ENCODE data around the gene FTHL17. TPM values are rescaled to one million over a fixed set of nuclear protein-coding genes. Genes with fewer than 3 reads are reported as not detected.

FTHL17 gene
- polyA plus RNA-seq, 1 donor from 2014 or later, result not detected

DNA sequence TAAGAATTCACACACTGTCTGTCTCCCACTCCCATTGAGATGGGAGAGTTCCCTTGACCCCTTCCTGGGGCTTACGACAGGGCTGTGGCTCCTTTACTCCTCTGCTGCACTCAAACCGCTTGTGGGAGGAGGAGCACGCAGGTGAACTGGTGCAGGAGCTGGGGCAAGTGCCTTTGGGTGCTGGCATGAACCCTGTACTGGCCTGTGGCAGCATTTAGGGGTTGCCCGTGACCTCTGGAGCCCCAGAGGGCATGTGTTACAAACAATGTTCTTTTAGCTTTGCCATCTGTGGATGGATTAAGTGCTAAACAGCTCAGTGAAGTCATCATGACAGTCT lies 21.8 kb upstream of the FTHL17 start:
- TF ChIP-seq EZH2 (IDR thresholded peaks at IDR 0.05; ENCODE audit: borderline replicate concordance, insufficient read depth, low read length, poor library complexity, severe bottlenecking) (no peak), EP300 (conservative IDR thresholded peaks at IDR 0.05; ENCODE audit: poor library complexity, severe bottlenecking) (no peak), RAD21 (conservative IDR thresholded peaks at IDR 0.05) (no peak), MXI1 (conservative IDR thresholded peaks at IDR 0.05; ENCODE audit: poor library complexity, severe bottlenecking) (no peak), SMC3 (conservative IDR thresholded peaks at IDR 0.05; ENCODE audit: poor library complexity) (no peak), POLR2AphosphoS5 (IDR thresholded peaks at IDR 0.05) (no peak), TAF1 (IDR thresholded peaks at IDR 0.05; ENCODE audit: low read depth) (no peak)
- TF ChIP-seq, protein P1, sequence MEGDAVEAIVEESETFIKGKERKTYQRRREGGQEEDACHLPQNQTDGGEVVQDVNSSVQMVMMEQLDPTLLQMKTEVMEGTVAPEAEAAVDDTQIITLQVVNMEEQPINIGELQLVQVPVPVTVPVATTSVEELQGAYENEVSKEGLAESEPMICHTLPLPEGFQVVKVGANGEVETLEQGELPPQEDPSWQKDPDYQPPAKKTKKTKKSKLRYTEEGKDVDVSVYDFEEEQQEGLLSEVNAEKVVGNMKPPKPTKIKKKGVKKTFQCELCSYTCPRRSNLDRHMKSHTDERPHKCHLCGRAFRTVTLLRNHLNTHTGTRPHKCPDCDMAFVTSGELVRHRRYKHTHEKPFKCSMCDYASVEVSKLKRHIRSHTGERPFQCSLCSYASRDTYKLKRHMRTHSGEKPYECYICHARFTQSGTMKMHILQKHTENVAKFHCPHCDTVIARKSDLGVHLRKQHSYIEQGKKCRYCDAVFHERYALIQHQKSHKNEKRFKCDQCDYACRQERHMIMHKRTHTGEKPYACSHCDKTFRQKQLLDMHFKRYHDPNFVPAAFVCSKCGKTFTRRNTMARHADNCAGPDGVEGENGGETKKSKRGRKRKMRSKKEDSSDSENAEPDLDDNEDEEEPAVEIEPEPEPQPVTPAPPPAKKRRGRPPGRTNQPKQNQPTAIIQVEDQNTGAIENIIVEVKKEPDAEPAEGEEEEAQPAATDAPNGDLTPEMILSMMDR (IDR thresholded peaks at IDR 0.05; ENCODE audit: poor library complexity, severe bottlenecking), result no peak
- TF ChIP-seq, protein P2, sequence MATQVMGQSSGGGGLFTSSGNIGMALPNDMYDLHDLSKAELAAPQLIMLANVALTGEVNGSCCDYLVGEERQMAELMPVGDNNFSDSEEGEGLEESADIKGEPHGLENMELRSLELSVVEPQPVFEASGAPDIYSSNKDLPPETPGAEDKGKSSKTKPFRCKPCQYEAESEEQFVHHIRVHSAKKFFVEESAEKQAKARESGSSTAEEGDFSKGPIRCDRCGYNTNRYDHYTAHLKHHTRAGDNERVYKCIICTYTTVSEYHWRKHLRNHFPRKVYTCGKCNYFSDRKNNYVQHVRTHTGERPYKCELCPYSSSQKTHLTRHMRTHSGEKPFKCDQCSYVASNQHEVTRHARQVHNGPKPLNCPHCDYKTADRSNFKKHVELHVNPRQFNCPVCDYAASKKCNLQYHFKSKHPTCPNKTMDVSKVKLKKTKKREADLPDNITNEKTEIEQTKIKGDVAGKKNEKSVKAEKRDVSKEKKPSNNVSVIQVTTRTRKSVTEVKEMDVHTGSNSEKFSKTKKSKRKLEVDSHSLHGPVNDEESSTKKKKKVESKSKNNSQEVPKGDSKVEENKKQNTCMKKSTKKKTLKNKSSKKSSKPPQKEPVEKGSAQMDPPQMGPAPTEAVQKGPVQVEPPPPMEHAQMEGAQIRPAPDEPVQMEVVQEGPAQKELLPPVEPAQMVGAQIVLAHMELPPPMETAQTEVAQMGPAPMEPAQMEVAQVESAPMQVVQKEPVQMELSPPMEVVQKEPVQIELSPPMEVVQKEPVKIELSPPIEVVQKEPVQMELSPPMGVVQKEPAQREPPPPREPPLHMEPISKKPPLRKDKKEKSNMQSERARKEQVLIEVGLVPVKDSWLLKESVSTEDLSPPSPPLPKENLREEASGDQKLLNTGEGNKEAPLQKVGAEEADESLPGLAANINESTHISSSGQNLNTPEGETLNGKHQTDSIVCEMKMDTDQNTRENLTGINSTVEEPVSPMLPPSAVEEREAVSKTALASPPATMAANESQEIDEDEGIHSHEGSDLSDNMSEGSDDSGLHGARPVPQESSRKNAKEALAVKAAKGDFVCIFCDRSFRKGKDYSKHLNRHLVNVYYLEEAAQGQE (IDR thresholded peaks at IDR 0.05; ENCODE audit: borderline replicate concordance), result no peak
- Histone ChIP-seq H3K27ac (ENCODE audit: low read length) (no peak overlapping the region), H3K79me2 (replicated peaks; ENCODE audit: insufficient read depth, low read length) (no peaks in the 10 kb centered on the region), H3K9ac (ENCODE audit: low read length) (no peak overlapping the region), H3F3A (ENCODE audit: insufficient read depth, low read length, poor library complexity, severe bottlenecking) (no peaks in the 10 kb centered on the region), H3K36me3 (ENCODE audit: insufficient read depth, low read length) (no peaks in the 10 kb centered on the region), H2AFZ (ENCODE audit: low read depth, low read length) (no peak overlapping the region), H4K20me1 (ENCODE audit: insufficient read depth) (no peaks in the 10 kb centered on the region), H3K9me3 (ENCODE audit: low read length) (no peaks in the 10 kb centered on the region), H3K27me3 (ENCODE audit: insufficient read depth, low read depth, low read length) (no peaks in the 10 kb centered on the region), H3K4me3 (ENCODE audit: low read length) (no peak overlapping the region), H3K9me2 (ENCODE audit: insufficient read depth, low read length) (no peaks in the 10 kb centered on the region), H3K4me2 (ENCODE audit: low read length) (no peak overlapping the region)

DNA sequence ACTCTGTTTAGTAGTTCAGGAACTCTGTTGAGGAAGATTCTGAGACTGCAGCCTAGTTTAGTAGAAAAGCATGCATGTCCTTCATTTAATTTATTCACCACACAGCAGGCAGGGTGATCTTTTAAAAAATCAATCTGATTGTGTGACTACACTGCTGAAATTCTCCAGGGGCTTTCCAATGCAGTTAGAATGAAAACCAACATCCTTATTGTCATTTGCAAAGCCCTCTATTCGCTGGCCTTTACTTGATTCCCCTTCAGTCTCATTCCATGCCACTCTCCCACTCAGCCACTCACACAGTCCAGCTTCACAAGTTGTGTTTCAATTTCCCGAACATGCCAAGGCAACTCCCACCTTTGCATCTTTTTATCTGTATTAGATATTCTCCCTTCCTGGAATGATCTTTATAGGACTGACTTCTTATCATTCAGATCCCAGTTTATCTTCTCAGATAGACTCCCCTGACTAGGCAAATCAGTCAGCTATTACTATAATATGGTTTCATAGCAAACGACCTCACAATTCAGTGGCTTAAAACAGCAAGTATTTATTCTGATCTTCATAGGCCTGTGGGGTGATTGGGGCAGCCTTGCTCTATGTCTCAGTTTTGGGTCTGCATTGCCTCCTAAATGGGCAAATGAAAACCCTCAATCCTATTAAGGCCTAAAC lies 21.3 kb upstream of the FTHL17 start:
- no peaks in the 10 kb centered on the region for H3K9me3 ChIP-seq (ENCODE audit: low read length)
- TF ChIP-seq EP300 (conservative IDR thresholded peaks at IDR 0.05; ENCODE audit: poor library complexity, severe bottlenecking), result no peak
- TF ChIP-seq RAD21 (conservative IDR thresholded peaks at IDR 0.05), result no peak
- TF ChIP-seq POLR2AphosphoS5 (IDR thresholded peaks at IDR 0.05), result no peak
- no peak for TF ChIP-seq SMC3 (conservative IDR thresholded peaks at IDR 0.05; ENCODE audit: poor library complexity)
- TF ChIP-seq EZH2 (IDR thresholded peaks at IDR 0.05; ENCODE audit: borderline replicate concordance, insufficient read depth, low read length, poor library complexity, severe bottlenecking), result no peak
- TF ChIP-seq MXI1 (conservative IDR thresholded peaks at IDR 0.05; ENCODE audit: poor library complexity, severe bottlenecking), result no peak
- no peak for TF ChIP-seq TAF1 (IDR thresholded peaks at IDR 0.05; ENCODE audit: low read depth)
- TF ChIP-seq, protein P2 (IDR thresholded peaks at IDR 0.05; ENCODE audit: borderline replicate concordance), result no peak
- TF ChIP-seq, protein P1 (IDR thresholded peaks at IDR 0.05; ENCODE audit: poor library complexity, severe bottlenecking), result no peak
- H3F3A ChIP-seq (ENCODE audit: insufficient read depth, low read length, poor library complexity, severe bottlenecking), result no peaks in the 10 kb centered on the region
- H3K79me2 ChIP-seq (replicated peaks; ENCODE audit: insufficient read depth, low read length), result no peaks in the 10 kb centered on the region
- H3K4me3 ChIP-seq (ENCODE audit: low read length), result no peak overlapping the region
- no peaks in the 10 kb centered on the region for H4K20me1 ChIP-seq (ENCODE audit: insufficient read depth)
- H2AFZ ChIP-seq (ENCODE audit: low read depth, low read length), result no peak overlapping the region
- H3K4me2 ChIP-seq (ENCODE audit: low read length), result no peak overlapping the region
- H3K9ac ChIP-seq (ENCODE audit: low read length), result no peak overlapping the region
- no peak overlapping the region for H3K27ac ChIP-seq (ENCODE audit: low read length)
- H3K9me2 ChIP-seq (ENCODE audit: insufficient read depth, low read length), result no peaks in the 10 kb centered on the region
- no peaks in the 10 kb centered on the region for H3K36me3 ChIP-seq (ENCODE audit: insufficient read depth, low read length)
- no peaks in the 10 kb centered on the region for H3K27me3 ChIP-seq (ENCODE audit: insufficient read depth, low read depth, low read length)

Data from neural cell (in vitro differentiated cells).